GM18502 (cell line): Measurements from ENCODE around the gene NAPG.
"Not testable (repeated sequence)": the region's sequence is repeated elsewhere in the genome, so short reads cannot be mapped to it uniquely, and the experiment has no call there.

Experiments
- ATAC-seq: cut with Tn5 transposase; IDR thresholded peaks from one replicate; pipeline ENCODE4 v1.9.1; 2021; ENCODE audit warnings: mild to moderate bottlenecking; ENCODE audit not compliant: unreplicated experiment, poor library complexity

NAPG gene

DNA sequence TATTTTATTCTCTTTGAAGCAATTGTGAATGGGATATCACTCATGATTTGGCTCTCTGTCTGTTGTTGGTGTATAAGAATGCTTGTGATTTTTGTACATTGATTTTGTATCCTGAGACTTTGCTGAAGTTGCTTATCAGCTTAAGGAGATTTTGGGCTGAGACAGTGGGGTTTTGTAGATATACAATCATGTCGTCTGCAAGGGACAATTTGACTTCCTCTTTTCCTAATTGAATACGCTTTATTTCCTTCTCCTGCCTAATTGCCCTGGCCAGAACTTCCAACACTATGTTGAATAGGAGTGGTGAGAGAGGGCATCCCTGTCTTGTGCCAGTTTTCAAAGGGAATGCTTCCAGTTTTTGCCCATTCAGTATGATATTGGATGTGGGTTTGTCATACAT lies 48.6 kb downstream of the NAPG start:
- ATAC-seq: not testable (repeated sequence)

DNA sequence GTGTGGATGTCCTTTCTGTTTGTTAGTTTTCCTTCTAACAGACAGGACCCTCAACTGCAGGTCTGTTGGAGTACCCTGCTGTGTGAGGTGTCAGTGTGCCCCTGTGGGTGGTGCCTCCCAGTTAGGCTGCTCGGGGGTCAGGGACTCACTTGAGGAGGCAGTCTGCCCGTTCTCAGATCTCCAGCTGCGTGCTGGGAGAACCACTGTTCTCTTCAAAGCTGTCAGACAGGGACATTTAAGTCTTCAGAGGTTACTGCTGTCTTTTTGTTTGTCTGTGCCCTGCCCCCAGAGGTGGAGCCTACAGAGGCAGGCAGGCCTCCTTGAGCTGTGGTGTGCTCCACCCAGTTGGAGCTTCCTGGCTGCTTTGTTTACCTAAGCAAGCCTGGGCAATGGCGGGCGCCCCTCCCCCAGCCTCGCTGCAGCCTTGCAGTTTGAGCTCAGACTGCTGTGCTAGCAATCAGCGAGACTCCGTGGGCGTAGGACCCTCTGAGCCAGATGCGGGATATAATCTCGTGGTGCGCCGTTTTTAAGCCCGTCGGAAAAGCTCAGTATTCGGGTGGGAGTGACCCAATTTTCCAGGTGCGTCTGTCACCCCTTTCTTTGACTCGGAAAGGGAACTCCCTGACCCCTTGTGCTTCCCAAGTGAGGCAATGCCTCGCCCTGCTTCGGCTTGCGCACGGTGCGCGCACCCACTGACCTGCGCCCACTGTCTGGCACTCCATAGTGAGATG lies 52.2 kb downstream of the NAPG start:
- ATAC-seq: not testable (repeated sequence)

DNA sequence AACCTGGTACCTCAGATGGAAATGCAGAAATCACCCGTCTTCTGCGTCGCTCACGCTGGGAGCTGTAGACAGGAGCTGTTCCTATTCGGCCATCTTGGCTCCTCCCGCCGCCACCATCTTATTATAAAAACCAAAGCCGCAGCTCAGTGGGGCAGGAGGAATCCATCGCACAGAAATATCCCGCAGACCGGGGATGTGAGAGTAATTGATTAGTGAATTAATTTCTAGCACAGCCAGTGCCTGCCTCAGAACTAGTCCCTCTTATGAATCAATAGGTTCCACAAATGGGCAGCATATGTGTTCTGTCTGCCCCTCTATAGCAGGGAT lies 52.7 kb downstream of the NAPG start:
- ATAC-seq: not testable (repeated sequence)

DNA sequence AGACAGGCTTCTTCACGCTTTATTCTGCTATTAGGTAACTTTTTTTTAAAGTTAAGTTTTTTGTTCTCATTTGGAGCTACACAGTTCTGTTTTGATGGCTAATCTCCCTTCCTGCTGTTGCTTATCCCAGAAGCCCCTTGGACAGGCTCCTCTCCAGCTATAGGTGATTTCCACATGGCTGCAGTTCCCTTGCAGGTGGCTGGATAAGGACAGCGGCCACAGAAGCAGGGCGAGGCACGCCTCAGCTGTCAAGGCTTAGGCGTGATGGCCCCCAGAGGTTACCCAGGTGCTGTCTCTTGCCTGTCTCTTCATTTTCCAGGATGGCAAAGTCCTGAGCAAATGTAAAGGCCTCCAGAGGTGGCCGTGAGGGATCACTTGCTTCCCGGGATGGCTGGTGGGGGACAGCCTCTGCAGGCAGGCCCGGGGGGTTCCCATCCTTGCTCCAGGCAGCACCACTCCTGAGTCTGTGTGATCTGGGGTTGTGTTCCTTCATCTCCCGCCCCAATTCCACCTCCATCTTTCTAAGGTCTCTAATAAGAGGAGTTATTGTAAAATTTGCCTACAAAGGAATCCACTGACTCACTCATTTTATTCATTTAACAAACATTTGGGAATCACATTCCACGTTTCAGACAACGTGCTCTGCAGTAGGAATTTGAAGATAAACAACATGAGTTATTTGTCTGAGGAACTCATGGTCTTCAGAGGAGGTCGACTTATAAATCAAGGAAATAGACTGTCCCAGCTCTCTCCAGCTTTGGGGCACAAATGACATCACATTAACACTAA lies 53.4 kb downstream of the NAPG start:
- no peak for ATAC-seq

DNA sequence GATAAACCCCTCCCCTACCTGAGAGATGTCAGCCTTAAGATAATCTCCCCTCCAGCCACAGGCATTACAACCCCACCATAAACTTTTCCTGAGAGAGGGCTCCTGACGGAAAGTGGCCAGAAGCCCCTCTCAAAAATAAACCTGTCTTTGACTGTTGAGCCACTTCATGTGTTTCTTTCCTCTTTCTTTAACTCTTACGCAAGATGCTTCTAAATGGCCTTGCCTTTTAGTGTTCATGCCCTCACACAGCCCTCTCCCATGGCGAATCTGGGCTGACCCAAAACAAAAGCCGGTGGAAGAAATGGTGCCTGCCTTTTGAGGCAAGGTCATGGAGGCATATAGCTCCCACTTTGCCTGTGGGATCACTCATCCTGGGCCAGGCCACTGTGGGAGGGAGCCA lies 54.4 kb downstream of the NAPG start:
- ATAC-seq: no peak

DNA sequence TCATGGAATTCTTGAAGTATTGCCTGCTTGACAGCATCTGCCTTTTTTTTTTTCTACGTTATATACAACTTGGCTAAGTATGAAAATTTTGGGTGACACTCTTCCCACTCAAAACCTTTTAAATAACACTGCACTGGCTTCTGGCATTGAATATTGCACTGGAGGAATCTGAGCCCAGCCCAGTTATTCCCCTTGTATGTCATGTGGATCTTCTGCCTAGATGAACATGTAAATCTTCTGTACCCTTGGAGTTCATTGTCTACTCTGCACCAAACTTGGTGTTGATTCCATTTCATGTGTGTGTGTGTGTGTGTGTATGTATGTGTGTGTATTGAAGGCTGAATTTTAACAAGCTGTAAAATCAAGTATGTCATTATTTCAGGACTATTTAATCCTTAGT lies 59.4 kb downstream of the NAPG start:
- no peak for ATAC-seq

DNA sequence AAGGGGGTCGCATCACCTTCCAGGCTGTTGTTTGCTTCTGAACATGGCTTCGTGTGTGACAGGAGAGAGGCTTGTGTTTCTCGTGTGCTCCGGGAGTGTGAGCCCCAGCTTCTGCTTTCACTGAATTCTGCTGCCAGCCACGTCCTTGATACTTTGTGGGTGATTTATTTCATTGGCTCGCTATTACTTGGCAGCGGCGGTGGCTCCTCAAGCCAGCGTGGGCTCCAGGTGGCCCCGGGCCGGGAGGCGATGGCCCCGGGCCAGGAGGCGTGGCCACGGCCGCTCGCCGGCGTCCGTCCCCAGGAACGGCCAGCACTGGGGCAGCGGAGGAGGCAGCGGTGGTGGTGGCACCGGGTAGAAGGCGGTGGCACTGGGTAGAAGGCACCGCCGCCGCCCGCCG lies 63.1 kb downstream of the NAPG start:
- no peak for ATAC-seq

DNA sequence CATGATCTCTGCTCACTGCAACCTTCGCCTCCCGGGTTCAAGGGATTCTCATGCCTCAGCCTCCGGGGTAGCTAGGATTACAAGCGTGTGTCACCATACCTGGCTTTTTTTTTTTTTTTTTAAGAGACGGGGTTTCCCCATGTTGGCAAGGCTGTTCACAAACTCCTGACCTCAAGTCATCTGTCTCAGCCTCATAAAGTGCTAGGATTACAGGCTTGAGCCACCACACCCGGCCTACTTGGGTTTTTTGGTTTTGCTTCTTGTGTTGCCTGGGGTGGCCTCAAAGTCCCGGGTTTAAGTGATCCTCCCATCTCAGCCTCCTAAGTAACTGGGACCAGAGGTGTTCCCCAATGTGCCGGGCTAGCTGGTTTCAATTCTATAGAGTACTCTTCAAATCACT lies 64.6 kb downstream of the NAPG start:
- no peak for ATAC-seq

DNA sequence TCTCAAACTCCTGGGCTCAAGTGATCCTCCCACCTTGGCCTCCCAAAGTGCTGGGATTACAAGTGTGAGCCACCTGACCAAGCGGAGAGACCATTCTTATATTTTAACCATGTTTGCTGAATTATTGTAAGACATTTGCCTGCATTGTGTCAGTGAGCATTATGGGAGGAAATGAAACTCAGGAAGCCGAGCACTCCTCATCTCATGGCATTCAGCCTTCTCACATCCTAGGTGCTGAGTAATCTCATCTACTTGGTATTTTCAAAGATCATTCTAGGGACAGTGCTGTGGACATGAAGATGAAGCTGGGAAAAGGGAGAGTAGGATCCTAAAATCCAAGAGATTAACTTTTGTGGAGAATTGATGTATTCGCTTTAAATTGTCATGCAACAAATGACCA lies 66.1 kb downstream of the NAPG start:
- ATAC-seq: no peak

DNA sequence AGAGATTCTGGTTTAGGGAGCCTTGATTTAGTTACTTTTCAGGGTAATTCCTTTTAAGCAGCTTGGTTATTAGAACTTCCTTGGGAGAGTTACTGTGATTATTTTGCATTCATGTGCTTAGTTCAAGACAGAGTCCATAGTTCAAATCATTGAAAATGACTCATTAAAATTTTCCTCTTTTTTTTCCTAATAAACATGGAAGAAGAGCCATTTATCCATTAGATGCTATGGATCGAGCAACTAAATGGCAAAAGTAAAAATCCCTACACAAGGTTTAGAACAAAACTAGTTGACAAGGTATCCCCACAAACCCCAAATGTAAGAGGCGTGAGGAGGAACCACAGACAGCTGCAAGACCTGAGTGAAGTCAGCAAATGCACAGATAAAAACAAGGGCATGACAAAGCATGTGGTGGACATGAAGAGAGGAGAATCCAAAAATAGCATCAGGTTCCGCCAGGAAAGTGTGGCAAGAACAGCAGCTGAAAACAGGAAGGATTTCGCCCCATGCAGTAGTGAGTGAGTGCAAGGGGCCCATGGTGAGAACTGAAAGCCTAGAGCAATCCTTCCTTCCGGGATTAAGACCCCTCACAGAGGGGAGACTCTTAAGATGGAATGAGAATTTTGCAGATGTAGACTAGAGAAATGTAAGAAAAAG lies 67.7 kb downstream of the NAPG start:
- not testable (repeated sequence) for ATAC-seq

DNA sequence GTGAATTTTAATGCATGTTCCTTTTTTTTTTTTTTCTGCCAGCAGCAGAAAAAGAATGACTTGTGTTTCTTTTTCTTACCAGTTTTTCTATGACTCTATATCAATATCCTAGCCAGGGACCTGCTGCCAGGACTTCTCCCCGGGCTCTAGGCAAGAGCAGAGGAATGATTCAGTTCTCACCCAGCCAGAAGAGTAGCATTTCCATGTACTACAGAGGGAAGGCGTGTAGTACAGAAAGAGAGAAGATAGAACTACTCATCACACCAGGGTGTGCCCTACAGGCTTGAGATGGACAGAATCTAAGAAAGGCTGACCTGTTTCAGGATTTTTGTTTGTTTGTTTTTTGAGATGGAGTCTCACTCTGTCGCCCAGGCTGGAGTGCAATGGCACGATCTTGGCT lies 70.1 kb downstream of the NAPG start:
- not testable (repeated sequence) for ATAC-seq

DNA sequence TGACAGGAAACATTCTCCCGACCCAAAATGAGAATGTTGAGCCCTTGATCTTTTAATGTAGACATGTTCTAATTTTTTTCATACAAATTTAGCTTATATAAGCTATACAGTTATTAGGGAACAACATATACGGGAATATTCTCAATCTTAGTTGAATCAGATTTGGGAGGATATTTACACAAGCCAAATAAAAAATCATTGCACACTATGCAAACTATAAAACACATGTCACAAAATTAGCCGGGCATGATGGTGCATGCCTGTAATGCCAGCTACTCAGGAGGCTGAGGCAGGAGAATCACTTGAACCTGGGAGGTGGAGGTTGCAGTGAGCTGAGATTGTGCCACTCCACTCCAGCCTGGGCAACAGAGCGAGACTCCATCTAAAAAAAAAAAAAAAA lies 71.9 kb downstream of the NAPG start:
- ATAC-seq: not testable (repeated sequence)

DNA sequence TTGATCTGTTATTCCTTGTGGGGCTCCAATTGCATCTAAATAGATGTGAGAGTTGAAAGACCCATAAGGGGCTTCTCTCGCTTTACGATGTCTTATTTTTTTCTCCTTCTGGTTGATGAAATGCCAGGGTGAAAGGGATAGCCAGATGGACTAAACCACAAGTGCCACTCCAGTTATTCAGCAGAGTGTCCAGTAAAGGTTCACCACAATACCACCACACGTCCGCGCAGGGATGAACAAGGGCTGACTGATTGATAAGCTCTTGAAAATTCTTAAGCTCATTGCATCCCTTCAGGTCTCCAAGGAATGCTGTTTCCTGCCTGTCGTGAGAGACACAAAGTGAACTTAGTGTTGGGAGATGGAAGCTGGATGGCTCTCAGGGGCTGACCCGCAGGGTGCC lies 74.9 kb downstream of the NAPG start:
- not testable (repeated sequence) for ATAC-seq
